WTC11 (cell line): ENCODE results near the gene TNIK. TPM values are rescaled to one million over a fixed set of nuclear protein-coding genes. Genes with fewer than 3 reads are reported as not detected.

Source experiments
- ATAC-seq: fragments of 200-7000 bp; cut with Tn5 transposase; 2 replicates; pipeline ENCODE4 v1.10.0; 2021; ENCODE audit warnings: mild to moderate bottlenecking, moderate library complexity
- CTCF ChIA-PET: fragments of 300-600 bp; sonication (Branson Sonifier 250); formaldehyde crosslinking; loops from one replicate; lab custom pipeline; 2021; ENCODE audit warnings: antibody characterized with exemption; lab: Charles Lee
- POLR2A ChIA-PET: fragments of 350-600 bp; sonication (Branson Sonifier 250); formaldehyde crosslinking; loops from one replicate; lab custom pipeline; 2021; ENCODE audit warnings: antibody characterized with exemption; lab: Charles Lee
- DNase-seq: peaks from one replicate; pipeline ENCODE4 v3.0.0; 2021; ENCODE audit warnings: low spot score
- H3K27ac Mint-ChIP-seq: 2 replicates; pipeline ENCODE4 v1.8.0; 2021; ENCODE audit warnings: mixed read lengths
- H3K27me3 Mint-ChIP-seq: 2 replicates; pipeline ENCODE4 v1.8.0; 2021; ENCODE audit warnings: low read depth, mild to moderate bottlenecking, moderate library complexity, mixed read lengths
- H3K36me3 Mint-ChIP-seq: 2 replicates; pipeline ENCODE4 v1.8.0; 2021; ENCODE audit warnings: mixed read lengths
- H3K4me1 Mint-ChIP-seq: 2 replicates; pipeline ENCODE4 v1.8.0; 2022; ENCODE audit warnings: mixed read lengths
- H3K4me3 Mint-ChIP-seq: 2 replicates; pipeline ENCODE4 v1.8.0; 2021; ENCODE audit warnings: mild to moderate bottlenecking, moderate library complexity, mixed read lengths
- H3K9me3 Mint-ChIP-seq: 2 replicates; pipeline ENCODE4 v1.8.0; 2021; ENCODE audit warnings: mixed read lengths
- AR ChIP-seq: fragments of 250-450 bp; sonication (Bioruptor Pico); IDR thresholded peaks from 2 replicates; pipeline ENCODE4 v1.9.0; 2021; ENCODE audit warnings: mild to moderate bottlenecking
- ATF1 ChIP-seq: sonication (generic); formaldehyde crosslinking; IDR thresholded peaks from 2 replicates; pipeline ENCODE4 v1.8.1; 2023; ENCODE audit warnings: mild to moderate bottlenecking, moderate library complexity, missing genetic modification reagents
- ATF6 ChIP-seq: sonication (generic); formaldehyde crosslinking; IDR thresholded peaks from 2 replicates; pipeline ENCODE4 v1.8.1; 2023; ENCODE audit warnings: mild to moderate bottlenecking, missing genetic modification reagents
- JAZF1 ChIP-seq: fragments of 250-450 bp; sonication (Bioruptor Pico); IDR thresholded peaks from 2 replicates; pipeline ENCODE4 v1.9.0; 2021; ENCODE audit warnings: moderate library complexity, mild to moderate bottlenecking, inconsistent platforms
- MAX ChIP-seq: sonication (generic); formaldehyde crosslinking; IDR thresholded peaks from 2 replicates; pipeline ENCODE4 v1.8.0; 2022; ENCODE audit warnings: mild to moderate bottlenecking, missing genetic modification reagents
- MYBL2 ChIP-seq: sonication (generic); formaldehyde crosslinking; IDR thresholded peaks from 2 replicates; pipeline ENCODE4 v1.8.1; 2023; ENCODE audit warnings: mild to moderate bottlenecking, moderate library complexity, missing genetic modification reagents
- PREB ChIP-seq: sonication (generic); formaldehyde crosslinking; IDR thresholded peaks from 2 replicates; pipeline ENCODE4 v1.8.1; 2022; ENCODE audit warnings: mild to moderate bottlenecking, missing genetic modification reagents, moderate library complexity, borderline replicate concordance
- SMAD4 ChIP-seq: sonication (generic); formaldehyde crosslinking; IDR thresholded peaks from 2 replicates; pipeline ENCODE4 v1.8.0; 2022; ENCODE audit warnings: mild to moderate bottlenecking, missing genetic modification reagents
- TEAD1 ChIP-seq: sonication (generic); formaldehyde crosslinking; IDR thresholded peaks from 2 replicates; pipeline ENCODE4 v1.8.0; 2022; ENCODE audit warnings: mild to moderate bottlenecking, missing genetic modification reagents
- TEAD4 ChIP-seq: sonication (generic); formaldehyde crosslinking; IDR thresholded peaks from 2 replicates; pipeline ENCODE4 v1.8.0; 2022; ENCODE audit warnings: mild to moderate bottlenecking, missing genetic modification reagents
- ZNF425 ChIP-seq: fragments of 250-450 bp; sonication (Bioruptor Pico); conservative IDR thresholded peaks from 2 replicates; pipeline ENCODE4 v1.9.0; 2021; ENCODE audit warnings: mild to moderate bottlenecking
- total RNA-seq: library from RNA; stranded (reverse); gene quantifications from 3 replicates; pipeline ENCODE4 v1.2.3, GENCODE V29; 2021
- TF ChIP-seq, protein P1 (sequence below): fragments of 250-450 bp; sonication (Bioruptor Pico); IDR thresholded peaks from 2 replicates; pipeline ENCODE4 v1.9.0; 2021; ENCODE audit warnings: mild to moderate bottlenecking, borderline replicate concordance
- TF ChIP-seq, protein P2 (sequence below): sonication (generic); formaldehyde crosslinking; conservative IDR thresholded peaks from 2 replicates; pipeline ENCODE4 v1.8.1; 2022; ENCODE audit warnings: mild to moderate bottlenecking, missing genetic modification reagents

Gene TNIK
- total RNA-seq, 1 experiment from 2014 or later: 50.3 TPM

DNA sequence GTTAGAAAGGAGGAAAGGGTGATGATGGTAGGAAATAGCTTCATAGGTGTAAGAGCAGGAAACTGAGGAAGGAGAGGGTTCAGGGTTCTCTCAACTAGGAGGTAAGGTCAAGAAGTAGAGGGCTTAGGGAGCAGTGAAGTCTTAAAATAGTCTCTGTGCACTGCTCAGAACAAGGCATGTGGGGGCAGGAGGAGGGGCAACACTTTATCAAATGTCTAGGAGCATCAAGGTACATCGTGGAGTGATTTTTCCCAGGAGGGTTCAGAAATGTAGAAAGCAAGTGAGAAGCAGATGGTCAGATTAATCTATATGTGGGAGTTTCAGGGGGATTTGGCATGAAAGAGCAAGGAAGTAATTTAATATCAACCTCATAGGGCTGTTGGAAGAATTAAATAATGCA, 58.8 kb downstream of the TNIK start (continued):
- no peak for TF ChIP-seq TEAD4 (CRISPR knock-in tag)
- no peak for TF ChIP-seq MAX (CRISPR knock-in tag)
- no peak for TF ChIP-seq SMAD4 (CRISPR knock-in tag)
- TF ChIP-seq MYBL2 (CRISPR knock-in tag): no peak

- POLR2A ChIA-PET: no interaction called here
- H3K4me3 Mint-ChIP-seq: no peak overlapping the region
- peaks cover 4% of the 10 kb centered on the region; the same call in 1 of the 2 replicates for H3K9me3 Mint-ChIP-seq
- H3K27ac Mint-ChIP-seq: no peak overlapping the region
- H3K27me3 Mint-ChIP-seq: no peaks in the 10 kb centered on the region
- CTCF ChIA-PET: no interaction called here
- TF ChIP-seq ATF6: no peak
- no peak for TF ChIP-seq TEAD4 (CRISPR knock-in tag)
- TF ChIP-seq, protein P1, sequence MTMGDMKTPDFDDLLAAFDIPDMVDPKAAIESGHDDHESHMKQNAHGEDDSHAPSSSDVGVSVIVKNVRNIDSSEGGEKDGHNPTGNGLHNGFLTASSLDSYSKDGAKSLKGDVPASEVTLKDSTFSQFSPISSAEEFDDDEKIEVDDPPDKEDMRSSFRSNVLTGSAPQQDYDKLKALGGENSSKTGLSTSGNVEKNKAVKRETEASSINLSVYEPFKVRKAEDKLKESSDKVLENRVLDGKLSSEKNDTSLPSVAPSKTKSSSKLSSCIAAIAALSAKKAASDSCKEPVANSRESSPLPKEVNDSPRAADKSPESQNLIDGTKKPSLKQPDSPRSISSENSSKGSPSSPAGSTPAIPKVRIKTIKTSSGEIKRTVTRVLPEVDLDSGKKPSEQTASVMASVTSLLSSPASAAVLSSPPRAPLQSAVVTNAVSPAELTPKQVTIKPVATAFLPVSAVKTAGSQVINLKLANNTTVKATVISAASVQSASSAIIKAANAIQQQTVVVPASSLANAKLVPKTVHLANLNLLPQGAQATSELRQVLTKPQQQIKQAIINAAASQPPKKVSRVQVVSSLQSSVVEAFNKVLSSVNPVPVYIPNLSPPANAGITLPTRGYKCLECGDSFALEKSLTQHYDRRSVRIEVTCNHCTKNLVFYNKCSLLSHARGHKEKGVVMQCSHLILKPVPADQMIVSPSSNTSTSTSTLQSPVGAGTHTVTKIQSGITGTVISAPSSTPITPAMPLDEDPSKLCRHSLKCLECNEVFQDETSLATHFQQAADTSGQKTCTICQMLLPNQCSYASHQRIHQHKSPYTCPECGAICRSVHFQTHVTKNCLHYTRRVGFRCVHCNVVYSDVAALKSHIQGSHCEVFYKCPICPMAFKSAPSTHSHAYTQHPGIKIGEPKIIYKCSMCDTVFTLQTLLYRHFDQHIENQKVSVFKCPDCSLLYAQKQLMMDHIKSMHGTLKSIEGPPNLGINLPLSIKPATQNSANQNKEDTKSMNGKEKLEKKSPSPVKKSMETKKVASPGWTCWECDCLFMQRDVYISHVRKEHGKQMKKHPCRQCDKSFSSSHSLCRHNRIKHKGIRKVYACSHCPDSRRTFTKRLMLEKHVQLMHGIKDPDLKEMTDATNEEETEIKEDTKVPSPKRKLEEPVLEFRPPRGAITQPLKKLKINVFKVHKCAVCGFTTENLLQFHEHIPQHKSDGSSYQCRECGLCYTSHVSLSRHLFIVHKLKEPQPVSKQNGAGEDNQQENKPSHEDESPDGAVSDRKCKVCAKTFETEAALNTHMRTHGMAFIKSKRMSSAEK (CRISPR knock-in tag): no peak
- no peak for TF ChIP-seq ZNF425
- TF ChIP-seq AR (CRISPR knock-in tag): no peak
- TF ChIP-seq ATF1 (CRISPR knock-in tag): no peak
- TF ChIP-seq, protein P2, sequence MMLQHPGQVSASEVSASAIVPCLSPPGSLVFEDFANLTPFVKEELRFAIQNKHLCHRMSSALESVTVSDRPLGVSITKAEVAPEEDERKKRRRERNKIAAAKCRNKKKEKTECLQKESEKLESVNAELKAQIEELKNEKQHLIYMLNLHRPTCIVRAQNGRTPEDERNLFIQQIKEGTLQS (CRISPR knock-in tag): no peak
- TF ChIP-seq PREB (CRISPR knock-in tag): no peak
- no peak for TF ChIP-seq JAZF1
- TF ChIP-seq TEAD1 (CRISPR knock-in tag): no peak
- TF ChIP-seq, all 79 proteins: peak for 0
- ATAC-seq: no peak
- DNase-seq: no peak
- H3K36me3 Mint-ChIP-seq: no peaks in the 10 kb centered on the region
- peaks cover 72% of the 10 kb centered on the region for H3K4me1 Mint-ChIP-seq
Measured at GRCh38 chr3:171399842-171400241, 60.4 kb downstream of the TNIK start.
